ENCODE results near the gene TAF3.
"Not testable (repeated sequence)": the region's sequence is repeated elsewhere in the genome, so short reads cannot be mapped to it uniquely, and the experiment has no call there.

Gene TAF3

GRCh38 chr10:7818295-7819120, at the start of gene TAF3:
Gene TAF3, plus strand, starts transcription at chr10:7818505. Its CDS starts 205 bp downstream, at chr10:7818710.
- no peak for TF ChIP-seq EZH2 (optimal IDR thresholded peaks at IDR 0.05; ENCODE audit: low read depth, low read length)
- TF ChIP-seq CTCF (IDR thresholded peaks at IDR 0.05; ENCODE audit: low read length), result no peak
- no peak for TF ChIP-seq EZH2phosphoT487 (IDR thresholded peaks at IDR 0.05; ENCODE audit: low read length)
- no peaks in the 10 kb centered on the region for H3K36me3 ChIP-seq (replicated peaks; ENCODE audit: insufficient read depth, low read length)
- peak within 1 kb of the TSS; percentile 74 for H3K4me2 ChIP-seq (ENCODE audit: low read depth, low read length)
- no peaks in the 10 kb centered on the region for H4K20me1 ChIP-seq (ENCODE audit: insufficient read depth, low read length)
- H3K79me2 ChIP-seq (ENCODE audit: low read length), result peaks cover 35% of the 10 kb centered on the region
- H3K9me2 ChIP-seq (replicated peaks; ENCODE audit: insufficient read depth, low read length), result no peaks in the 10 kb centered on the region
- H3K4me1 ChIP-seq (ENCODE audit: low read length), result peaks cover 16% of the 10 kb centered on the region
- H3K9ac ChIP-seq (ENCODE audit: low read length), result peak within 1 kb of the TSS; percentile 76
- H3K27me3 ChIP-seq (replicated peaks; ENCODE audit: insufficient read depth, low read length), result no peaks in the 10 kb centered on the region
- no peaks in the 10 kb centered on the region for H3K9me3 ChIP-seq (replicated peaks; ENCODE audit: insufficient read depth, low read length)
- H3F3A ChIP-seq (ENCODE audit: insufficient read depth, low read length), result no peaks in the 10 kb centered on the region
- peak within 1 kb of the TSS; percentile 99 for H3K4me3 ChIP-seq (ENCODE audit: low read length)
- peak; percentile 97 for DNase-seq
- H2AFZ ChIP-seq (ENCODE audit: low read length), result peak within 1 kb of the TSS; percentile 97
- H3K27ac ChIP-seq (ENCODE audit: low read length), result peak within 1 kb of the TSS; percentile 11; the same call in 1 of the 2 replicates

DNA sequence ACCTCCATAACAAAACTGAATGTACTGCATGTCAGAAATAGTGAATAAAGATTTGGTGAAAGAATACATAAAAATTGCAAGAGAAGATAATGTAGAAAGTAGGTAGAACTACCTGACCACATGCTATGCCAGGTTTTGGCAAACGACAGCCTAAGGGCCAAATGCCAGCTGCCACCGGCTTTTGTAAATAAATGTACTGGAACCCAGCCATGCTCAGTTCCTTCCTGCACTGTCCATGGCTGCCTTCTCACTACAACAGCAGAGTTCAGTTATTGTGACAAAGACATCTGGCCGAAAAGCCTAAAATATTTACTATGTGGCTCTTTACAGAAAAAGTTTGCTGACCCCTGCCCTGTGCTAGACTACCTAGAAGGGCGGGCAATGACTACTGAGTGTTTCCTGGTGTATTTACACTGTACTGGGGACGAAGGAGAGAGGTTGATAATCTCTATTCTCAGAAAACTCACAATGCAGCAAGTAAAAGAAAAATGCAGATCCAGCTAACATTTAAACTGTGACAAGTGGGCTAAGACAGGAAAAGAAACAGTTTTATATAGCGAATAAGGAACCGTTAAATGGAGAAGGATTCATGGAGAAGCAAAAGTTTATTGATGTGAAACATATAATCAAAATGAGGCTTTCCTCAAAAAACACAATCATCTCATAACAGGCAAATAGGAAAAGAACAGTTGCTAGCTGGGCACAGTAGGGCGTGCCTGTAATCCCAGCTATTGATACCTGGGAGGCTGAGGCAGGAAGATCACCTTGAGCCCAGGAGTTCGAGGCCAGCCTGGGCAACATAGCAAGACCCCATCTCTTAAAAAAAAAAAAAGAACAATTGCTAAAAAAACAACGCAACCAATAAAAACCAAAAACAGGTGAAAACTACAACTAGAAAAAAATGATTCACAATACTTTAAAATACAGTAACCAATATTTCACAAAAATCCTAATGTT, 44.2 kb upstream of the TAF3 start:
- no peak for DNase-seq
- H3K36me3 ChIP-seq (replicated peaks; ENCODE audit: insufficient read depth, low read length), result no peaks in the 10 kb centered on the region; the same call in none of the 2 replicates

DNA sequence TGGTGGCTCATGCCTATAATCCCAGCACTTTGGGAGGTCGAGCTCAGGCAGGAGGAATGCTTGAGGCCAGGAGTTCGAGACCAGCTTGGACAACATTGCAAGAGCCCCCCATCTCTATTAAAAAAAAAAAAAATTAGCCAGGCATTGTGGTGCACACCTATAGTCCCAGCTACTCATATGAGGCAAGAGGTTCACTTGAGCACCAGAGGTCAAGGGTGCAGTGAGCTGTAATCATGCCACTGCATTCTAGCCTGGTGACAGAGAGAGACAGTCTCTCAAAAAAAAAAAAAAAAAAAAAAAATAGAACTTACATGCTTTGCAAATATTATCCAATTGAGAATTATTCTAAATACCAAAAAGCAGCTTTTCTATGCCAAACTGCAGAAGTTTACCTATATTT, 41.5 kb upstream of the TAF3 start:
- no peaks in the 10 kb centered on the region for H3K9me2 ChIP-seq (replicated peaks; ENCODE audit: insufficient read depth, low read length)

More for the DNA sequence above, 44.2 kb upstream of the TAF3 start:
- Histone ChIP-seq H3K9me2 (replicated peaks; ENCODE audit: insufficient read depth, low read length) (no peaks in the 10 kb centered on the region), H3K4me1 (ENCODE audit: low read length) (no peaks in the 10 kb centered on the region), H3K27ac (ENCODE audit: low read length) (no peak overlapping the region), H3K79me2 (ENCODE audit: low read length) (no peaks in the 10 kb centered on the region), H3F3A (ENCODE audit: insufficient read depth, low read length) (no peaks in the 10 kb centered on the region), H3K9ac (ENCODE audit: low read length) (no peak overlapping the region), H3K4me3 (ENCODE audit: low read length) (no peak overlapping the region), H4K20me1 (ENCODE audit: insufficient read depth, low read length) (no peaks in the 10 kb centered on the region), H3K4me2 (ENCODE audit: low read depth, low read length) (no peak overlapping the region), H2AFZ (ENCODE audit: low read length) (no peak overlapping the region), H3K9me3 (replicated peaks; ENCODE audit: insufficient read depth, low read length) (no peaks in the 10 kb centered on the region), H3K27me3 (replicated peaks; ENCODE audit: insufficient read depth, low read length) (no peaks in the 10 kb centered on the region)
- TF ChIP-seq EZH2phosphoT487 (IDR thresholded peaks at IDR 0.05; ENCODE audit: low read length), result no peak
- no peak for TF ChIP-seq EZH2 (optimal IDR thresholded peaks at IDR 0.05; ENCODE audit: low read depth, low read length)
- no peak for TF ChIP-seq CTCF (IDR thresholded peaks at IDR 0.05; ENCODE audit: low read length)

DNA sequence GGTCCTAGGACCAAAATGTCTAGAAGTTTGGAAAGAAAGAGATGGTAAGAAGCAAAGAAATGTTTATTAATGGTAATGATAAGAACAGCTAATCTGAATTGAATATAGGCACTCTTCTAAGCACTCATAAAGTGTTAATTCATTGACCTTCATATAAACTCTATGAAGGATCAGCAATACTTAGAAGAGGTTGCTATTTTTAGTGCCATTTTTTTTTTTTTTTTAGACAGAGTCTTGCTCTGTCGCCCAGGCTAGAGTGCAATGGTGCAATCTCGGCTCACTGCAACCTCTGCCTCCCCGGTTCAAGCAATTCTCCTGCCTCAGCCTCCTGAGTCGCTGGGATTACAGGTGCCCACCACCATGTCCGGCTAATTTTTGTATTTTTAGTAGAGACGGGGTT, 36.1 kb upstream of the TAF3 start:
- not testable (repeated sequence) for H3K9me3 ChIP-seq (replicated peaks; ENCODE audit: insufficient read depth, low read length); H3F3A ChIP-seq (ENCODE audit: insufficient read depth, low read length); H3K9me2 ChIP-seq (replicated peaks; ENCODE audit: insufficient read depth, low read length); H2AFZ ChIP-seq (ENCODE audit: low read length); H4K20me1 ChIP-seq (ENCODE audit: insufficient read depth, low read length); H3K27me3 ChIP-seq (replicated peaks; ENCODE audit: insufficient read depth, low read length); H3K36me3 ChIP-seq (replicated peaks; ENCODE audit: insufficient read depth, low read length); H3K4me1 ChIP-seq (ENCODE audit: low read length); H3K9ac ChIP-seq (ENCODE audit: low read length); H3K27ac ChIP-seq (ENCODE audit: low read length); H3K4me3 ChIP-seq (ENCODE audit: low read length); H3K4me2 ChIP-seq (ENCODE audit: low read depth, low read length); DNase-seq
- H3K79me2 ChIP-seq (ENCODE audit: low read length), result peaks cover 64% of the 10 kb centered on the region

More for the DNA sequence above, 41.5 kb upstream of the TAF3 start:
- Histone ChIP-seq H3K4me3 (ENCODE audit: low read length) (no peak overlapping the region), H4K20me1 (ENCODE audit: insufficient read depth, low read length) (no peaks in the 10 kb centered on the region), H3K9ac (ENCODE audit: low read length) (no peak overlapping the region), H3K9me3 (replicated peaks; ENCODE audit: insufficient read depth, low read length) (no peaks in the 10 kb centered on the region), H3F3A (ENCODE audit: insufficient read depth, low read length) (no peaks in the 10 kb centered on the region), H3K27me3 (replicated peaks; ENCODE audit: insufficient read depth, low read length) (no peaks in the 10 kb centered on the region), H3K4me1 (ENCODE audit: low read length) (no peaks in the 10 kb centered on the region), H3K36me3 (replicated peaks; ENCODE audit: insufficient read depth, low read length) (no peaks in the 10 kb centered on the region; the same call in none of the 2 replicates), H3K79me2 (ENCODE audit: low read length) (peaks cover 12% of the 10 kb centered on the region; the same call in 1 of the 2 replicates), H3K27ac (ENCODE audit: low read length) (no peak overlapping the region), H2AFZ (ENCODE audit: low read length) (no peak overlapping the region), H3K4me2 (ENCODE audit: low read depth, low read length) (no peak overlapping the region)
- TF ChIP-seq EZH2phosphoT487 (IDR thresholded peaks at IDR 0.05; ENCODE audit: low read length), result no peak
- TF ChIP-seq CTCF (IDR thresholded peaks at IDR 0.05; ENCODE audit: low read length), result no peak
- TF ChIP-seq EZH2 (optimal IDR thresholded peaks at IDR 0.05; ENCODE audit: low read depth, low read length), result no peak
- DNase-seq, result no peak
